ENCODE results near the gene NTMT1.

- TF ChIP-seq CTCF (IDR thresholded peaks at IDR 0.05; ENCODE audit: low read depth, low read length): no peak
- TF ChIP-seq POLR2A (IDR thresholded peaks at IDR 0.05; ENCODE audit: extremely low read depth, insufficient read length): no peak
- TF ChIP-seq MYC (IDR thresholded peaks at IDR 0.05; ENCODE audit: low read depth, low read length): no peak
- TF ChIP-seq, protein P1, sequence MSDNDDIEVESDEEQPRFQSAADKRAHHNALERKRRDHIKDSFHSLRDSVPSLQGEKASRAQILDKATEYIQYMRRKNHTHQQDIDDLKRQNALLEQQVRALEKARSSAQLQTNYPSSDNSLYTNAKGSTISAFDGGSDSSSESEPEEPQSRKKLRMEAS (IDR thresholded peaks at IDR 0.05; ENCODE audit: low read depth, low read length): no peak
These were observed 50.3 kb downstream of the NTMT1 start for GRCh38 chr9:129676287-129676686.
